Activated CD8-positive, alpha-beta memory T cell treated with anti-CD3 and anti-CD28 coated beads, Interleukin-2, amount 50 U/mL, for 24 hours (primary cell): ENCODE measurements around the gene ABR.
"Not testable (repeated sequence)": the region's sequence is repeated elsewhere in the genome, so short reads cannot be mapped to it uniquely, and the experiment has no call there.

Experiments used
- DNase-seq: peaks from one replicate; pipeline ENCODE4 v3.0.0-alpha.2; 2020; ENCODE audit errors: extremely low read depth

ABR gene

DNA sequence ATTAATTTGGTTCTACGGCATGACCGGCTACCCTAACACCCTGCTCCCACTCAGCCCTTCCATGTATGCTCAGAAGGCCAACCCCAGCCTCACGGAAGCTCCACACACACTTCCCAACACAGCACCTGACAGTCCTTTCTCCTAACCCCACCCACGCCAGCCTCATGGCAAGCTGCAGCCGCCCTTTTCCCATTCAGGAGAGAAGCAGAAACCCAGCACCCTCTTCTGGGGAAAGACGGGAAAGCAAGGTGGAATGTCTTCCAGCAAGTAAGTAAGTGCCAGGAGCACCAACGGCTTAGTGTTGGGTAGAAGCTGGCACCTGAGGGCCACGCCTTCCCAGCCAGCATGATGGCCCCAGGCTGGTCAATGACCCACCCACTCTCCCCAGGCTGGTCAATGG, 32.1 kb downstream of the ABR start:
- no peak for DNase-seq

DNA sequence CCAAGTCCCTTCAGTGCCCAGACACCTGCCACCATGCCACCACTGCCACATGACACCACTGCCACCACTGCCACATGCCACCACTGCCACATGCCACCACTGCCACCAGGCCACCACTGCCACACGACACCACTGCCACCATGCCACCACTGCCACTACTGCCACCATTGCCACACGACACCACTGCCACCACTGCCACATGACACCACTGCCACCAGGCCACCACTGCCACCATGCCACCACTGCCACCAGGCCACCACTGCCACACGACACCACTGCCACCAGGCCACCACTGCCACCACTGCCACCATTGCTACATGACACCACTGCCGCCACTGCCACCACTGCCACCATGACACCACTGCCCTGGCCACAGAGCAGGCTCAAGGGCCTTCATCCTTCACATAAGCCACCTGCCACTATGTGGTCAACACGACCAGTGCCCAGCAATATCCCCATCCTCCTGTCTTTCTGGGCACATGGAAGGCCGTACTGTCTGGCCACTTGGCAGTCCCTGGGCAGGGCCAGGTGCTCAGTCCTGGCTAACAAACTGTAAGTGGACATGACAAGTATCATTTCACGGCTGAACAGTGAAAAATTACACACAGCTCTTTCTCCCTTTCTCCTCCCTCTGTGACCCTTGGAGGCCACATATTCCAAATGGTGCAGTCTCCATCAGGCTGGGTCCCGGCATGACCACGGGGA, 33.1 kb downstream of the ABR start:
- DNase-seq, result no peak

DNA sequence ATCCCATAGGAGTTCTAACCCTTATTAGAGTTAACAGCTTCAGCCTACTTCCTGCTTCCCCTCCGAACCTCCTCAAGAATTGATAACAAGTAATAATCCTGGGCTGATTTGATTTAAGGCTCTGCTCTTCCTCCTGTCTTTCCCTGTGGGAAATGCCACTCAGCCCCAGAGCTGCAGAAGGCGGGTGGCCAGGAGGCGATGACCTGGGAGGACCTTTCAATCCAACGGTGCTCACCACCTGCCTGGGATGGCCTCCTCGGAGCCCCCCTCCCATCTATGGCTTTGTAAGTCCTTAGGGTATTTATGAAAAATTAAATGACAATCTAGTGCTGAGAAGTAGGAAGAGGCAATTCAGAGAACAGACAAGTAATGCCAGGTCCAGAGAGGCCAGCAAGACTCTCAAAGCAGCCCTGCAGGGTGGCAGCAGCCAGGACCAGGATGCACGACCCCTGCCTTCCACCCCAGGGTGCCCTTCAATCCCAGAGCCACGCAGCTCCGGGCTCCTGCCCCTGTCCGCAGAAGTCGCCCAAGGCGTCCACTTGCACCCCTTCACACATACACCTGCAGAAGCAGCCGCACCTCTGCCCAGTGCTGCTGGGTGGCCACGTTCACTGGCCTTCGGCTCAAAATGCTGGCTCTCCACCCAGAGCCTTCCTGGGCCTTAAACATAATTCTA, 34.3 kb downstream of the ABR start:
- DNase-seq, result no peak

DNA sequence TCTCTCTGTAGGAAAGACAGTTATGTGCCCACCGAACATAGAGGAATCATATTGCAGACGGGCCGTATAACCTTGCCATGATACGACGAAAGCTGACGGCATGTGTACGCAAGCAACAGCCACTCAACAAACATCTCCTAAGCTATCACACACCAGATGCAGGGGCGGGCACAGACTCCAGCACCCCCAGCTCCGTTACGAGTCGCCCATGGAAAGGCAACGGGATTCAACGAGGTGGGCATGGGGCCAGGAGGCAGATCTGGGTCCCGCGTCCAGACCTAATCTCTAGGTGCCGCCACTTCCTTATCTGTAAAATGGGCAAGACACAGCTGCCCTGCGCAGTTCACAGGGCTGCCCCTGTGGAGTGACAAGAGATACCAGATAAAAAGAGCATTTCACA, 35.6 kb downstream of the ABR start:
- DNase-seq, result no peak

DNA sequence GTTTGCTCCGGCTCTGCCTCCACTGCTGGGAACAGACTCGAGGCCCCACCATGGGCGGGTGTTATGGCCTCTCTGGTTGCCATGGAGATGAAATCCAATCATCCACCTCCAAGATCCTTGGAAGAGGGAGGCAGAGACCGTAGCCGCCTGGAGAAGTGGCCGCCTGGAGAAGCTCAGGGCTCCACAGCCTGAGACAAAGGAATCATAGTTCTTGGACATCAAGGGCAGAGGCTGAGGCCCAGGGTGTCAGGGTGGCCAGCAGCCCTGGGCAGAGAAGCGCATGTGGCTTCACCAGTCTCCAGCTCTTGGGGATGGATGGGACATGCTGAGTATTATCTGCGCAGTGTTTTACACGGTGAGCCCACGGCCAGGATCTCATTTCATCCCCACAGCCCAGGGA, 36.2 kb downstream of the ABR start:
- no peak for DNase-seq

DNA sequence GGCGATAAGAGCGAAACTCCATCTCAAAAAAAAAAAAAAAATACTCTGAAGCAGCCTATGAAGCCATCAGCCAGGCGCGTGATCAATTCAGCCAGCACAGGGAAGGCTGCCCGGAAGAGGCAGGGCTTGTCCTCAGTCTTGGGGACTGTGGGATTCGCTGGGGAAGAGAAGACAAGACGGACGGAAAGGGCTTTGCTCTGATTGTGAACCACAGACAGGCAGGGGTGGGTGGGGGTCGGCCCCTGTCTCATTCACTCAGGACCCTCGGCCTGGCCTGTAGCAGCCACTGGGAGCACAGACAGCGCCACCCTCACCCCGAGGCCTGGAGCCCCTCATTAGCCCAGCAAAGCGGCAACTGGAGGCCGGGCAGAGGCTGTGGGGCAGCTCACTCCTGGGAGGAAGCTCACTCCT, 37.2 kb downstream of the ABR start:
- no peak for DNase-seq

DNA sequence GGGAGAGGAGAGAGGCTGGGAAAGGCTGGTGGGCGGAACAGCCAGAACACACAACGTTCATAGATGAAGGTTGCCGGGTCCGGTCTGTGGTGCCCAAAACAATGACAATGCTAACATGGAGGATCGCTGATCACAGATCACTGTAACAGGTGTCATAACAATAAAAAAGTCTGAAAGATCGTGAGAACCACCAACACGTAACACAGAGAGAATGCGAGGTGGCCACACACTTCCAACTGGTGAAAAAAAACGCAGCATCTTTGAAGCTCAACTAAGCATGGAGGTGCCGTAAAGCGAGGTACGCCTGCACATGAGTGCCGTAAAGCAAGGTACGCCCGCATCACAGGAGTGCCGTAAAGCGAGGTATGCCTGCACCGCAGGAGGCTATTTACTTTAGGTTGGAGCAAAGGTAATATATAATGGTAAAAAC, 42.3 kb downstream of the ABR start:
- DNase-seq, result no peak

DNA sequence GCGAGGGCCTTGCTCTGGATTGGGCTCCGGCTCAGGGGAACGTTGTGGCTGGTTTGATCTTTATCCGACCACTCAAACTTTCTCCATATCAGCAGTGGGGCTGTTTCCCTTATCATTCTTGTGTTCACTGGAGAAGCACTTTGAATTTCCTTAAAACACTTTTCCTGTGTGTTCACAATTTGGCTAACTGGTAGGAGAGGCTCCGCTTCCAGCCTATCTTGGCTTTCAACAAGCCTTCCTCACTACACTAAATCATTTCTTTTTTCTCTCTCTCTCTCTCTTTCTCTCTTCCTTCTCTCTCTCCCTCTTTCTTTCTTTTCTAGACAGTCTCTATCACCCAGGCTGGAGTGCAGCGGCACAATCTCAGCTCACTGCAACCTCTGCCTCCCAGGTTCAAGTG, 43.0 kb downstream of the ABR start:
- no peak for DNase-seq

DNA sequence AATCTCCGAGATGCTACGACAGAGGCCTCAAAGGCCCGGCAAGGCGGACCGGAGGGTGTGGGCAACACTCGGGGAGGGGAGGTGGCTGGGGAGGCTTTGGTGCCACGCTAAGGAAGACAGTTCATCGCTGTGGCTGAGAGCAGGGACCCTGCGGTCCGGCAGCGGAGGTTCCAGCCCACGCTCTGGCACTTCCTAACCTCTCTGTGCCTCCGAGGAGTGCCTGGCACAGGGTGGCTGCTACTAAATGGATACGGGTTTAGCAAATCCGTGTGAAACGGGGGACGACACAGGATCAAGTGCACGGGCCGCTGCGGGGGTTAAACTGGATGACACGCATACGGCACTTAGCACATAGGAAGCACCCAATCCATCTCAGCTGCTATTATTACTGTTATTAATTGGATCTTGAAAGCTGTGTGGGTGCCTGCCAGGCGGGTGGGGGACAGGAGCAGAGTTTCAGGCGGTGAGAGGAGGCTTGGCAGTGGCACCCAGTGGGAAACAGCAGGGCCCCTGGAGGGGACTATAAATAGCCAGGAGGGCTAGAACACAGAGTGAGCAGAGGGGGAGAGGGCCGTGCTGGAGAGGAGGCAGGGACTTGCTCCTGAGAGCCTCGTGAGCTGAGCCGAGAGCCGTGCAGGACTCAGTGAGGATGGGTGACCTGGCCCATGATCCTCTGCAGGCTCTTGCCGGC, 45.0 kb downstream of the ABR start:
- DNase-seq, result no peak

DNA sequence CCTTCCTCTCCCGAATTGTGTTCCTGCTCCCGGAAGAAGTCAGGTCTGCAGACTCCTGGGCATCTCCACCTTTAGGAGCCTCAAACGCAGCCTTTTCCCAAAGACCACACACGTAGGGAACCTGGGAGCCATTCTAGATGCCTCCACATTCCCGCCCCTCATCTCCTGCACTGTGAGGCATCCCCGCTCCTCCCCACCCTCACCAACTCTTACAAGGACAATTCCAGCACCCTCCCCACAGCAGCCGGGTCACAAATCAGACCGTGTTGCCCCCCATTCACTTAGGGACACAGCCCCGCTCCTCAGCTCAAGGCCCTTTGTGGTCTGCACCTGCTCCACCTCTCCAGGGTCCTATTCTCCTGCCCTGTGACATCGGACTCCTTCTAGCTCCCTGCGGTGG, 49.6 kb downstream of the ABR start:
- no peak for DNase-seq

DNA sequence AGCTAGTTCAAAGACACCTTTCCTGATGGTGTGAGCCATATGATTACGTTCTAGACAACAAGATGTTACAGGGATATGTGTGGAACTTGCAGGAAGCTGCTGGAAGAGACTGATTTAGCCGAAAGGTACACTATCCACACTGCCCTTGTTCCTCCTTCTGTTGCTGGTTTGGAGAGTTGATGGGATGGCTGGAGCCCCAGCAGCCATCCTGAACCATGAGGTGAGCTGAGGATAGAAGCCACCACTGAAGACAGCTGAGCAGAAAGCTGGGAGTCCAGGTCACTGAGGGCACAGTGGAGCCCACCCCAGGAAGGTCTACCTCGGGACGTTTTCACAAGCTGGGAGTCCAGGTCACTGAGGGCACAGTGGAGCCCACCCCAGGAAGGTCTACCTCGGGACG, 51.3 kb downstream of the ABR start:
- not testable (repeated sequence) for DNase-seq

DNA sequence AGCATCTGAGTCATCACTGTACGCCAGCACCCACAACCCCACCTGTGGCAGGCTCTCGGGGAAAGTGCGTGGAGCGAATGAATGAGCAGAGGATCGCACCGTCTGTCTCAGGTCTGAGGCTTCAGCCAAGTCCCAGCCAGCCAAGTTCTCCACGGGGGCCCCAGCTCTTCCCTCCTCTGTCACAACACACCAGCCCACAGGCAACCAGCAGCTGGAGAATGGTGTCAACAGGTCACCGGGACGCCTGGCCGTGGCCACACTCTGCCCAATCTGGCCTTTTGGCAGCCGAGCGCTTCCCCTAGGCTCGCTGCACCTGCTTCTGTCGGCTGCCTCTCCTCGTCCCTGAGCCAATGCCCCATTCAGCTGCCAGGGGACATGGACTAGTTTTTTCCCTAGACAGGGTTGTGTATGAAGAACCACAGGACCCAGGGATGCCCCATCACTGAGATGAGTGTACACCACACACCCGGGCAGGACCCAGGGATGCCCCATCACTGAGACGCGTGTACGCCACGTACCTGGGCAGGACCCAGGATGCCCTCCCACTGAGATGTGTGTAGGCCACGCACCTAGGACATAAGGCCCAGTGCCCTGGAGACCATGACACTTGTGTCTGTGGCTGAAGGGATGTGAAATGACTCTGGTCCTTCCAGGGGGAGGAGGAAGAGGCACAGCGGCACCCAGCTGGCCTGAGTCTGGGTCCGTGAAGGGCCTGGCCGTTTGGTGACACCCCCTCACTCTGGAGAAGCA, 52.8 kb downstream of the ABR start:
- no peak for DNase-seq

DNA sequence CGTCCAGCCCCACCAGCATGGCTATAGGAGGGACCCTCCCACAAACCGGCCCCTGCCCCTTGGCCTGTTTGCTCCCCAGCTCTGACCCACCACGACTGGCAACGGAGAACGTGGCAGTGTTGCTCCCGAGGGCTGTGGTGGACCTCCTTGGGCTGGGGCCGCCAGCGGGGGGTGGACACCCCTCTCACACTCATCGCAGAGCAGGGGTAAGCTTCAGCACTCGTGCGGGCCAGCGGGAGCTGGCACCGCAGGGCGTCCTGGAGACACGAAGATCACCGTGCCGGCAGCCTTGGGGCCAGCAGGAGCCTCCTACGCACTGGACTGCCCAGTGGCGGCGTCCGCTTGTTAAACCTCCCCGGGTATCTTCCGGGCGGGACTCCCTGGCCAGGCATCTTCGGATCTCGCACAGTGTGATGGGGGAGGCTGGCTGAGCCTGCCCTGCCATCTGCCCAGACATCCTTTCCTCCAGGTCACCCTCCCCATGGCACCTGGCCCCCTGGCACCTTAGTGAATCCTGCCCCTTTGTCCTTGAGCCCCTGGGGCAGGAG, 53.5 kb downstream of the ABR start:
- no peak for DNase-seq

DNA sequence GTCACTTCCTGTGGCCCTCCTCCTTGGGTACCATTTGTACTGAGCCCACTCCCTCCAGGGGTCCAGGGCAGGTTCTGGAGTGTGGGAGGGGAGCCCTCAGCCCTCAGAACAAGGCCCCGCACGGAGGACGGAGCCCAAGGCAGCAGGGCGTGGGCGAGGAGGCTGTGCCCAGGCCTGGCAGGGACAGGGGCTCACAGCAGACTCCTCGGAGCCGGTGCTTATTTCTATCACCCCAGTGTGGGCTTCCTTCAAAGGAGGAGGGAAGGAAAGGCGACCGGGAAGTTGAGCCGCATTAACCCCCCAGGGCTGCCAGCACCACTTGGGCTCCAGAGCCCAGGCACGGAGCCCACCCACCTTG, 54.0 kb downstream of the ABR start:
- no peak for DNase-seq

DNA sequence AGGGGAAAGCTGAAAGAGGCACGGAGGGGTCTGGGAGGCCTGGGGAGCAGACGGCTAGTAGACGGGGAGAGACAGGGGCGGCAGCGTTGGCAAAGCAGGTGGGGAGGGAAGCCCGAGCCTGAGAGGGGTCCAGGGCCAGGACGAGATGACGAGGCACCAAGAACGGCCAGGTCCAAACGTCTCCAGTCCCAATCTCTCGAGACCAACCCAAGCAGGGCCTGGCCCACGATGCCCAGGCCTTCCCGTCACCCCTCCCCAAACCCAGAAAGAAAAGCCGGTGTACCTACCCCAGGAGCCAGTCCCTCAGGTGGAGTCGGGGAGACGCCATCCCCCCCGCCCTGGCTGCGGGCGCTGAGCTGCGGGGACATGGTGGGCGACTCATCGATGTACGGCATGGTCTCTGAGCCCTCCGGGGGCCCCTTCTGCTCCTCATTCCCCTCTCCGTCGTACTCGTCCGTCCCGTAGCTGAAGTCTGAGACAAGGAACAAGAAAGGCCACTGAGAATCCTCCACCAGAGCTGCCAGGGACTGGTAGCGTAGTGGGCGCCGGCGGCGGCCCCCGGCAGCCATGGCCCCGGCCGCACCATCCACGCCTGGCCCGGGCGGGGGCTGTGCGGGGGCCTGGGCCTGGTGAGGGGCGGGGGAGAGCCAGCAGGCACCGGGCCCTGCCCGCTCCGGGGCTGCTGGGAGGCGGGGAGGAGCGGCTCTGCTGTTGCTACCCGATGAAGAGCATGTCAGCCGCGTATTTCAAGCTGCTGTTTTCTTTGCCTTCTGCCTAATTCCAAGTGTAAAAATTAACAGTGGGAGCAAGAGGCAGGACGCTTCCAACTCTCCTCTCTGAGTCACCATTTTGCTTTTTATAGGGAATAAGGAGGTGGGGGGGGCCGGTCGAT, 54.6 kb downstream of the ABR start:
- DNase-seq, result no peak

DNA sequence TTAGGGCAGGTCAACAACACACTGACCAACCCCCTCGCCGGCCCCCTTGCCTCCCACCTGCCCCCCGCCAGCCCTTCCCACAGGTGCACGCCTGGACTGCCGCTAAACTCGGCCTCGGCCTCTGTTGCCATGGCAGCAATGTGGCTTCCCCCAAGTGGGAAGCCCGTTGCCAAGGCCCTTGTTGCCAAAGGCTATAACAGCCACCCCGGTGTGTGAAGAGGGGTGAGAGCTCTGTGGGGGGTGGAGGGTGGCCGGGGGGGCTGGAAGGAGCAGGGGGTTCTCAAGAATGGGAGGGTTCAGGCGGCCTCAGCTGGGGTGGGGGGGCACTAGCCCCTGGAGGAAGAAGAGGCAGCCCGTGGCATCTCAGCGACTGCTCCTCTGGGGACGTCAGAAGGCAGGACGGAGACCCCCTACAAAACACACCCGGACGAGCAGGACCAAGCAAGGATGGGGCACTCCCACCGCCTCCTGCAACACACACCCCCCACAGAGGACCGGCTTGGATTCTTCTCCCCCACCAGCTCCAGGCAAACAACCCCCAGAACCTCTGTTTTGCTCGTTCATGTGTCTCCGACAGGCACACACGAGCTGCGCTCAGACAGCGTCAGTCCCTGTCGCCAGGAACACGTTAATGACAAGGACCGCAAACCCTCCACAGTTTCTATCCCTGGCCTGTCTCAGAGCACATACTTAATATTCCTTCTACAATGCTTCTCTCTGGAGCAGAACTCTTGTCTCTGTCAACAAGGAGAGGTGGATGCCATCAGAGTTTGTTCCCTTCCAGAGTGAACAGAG, 55.7 kb downstream of the ABR start:
- no peak for DNase-seq

DNA sequence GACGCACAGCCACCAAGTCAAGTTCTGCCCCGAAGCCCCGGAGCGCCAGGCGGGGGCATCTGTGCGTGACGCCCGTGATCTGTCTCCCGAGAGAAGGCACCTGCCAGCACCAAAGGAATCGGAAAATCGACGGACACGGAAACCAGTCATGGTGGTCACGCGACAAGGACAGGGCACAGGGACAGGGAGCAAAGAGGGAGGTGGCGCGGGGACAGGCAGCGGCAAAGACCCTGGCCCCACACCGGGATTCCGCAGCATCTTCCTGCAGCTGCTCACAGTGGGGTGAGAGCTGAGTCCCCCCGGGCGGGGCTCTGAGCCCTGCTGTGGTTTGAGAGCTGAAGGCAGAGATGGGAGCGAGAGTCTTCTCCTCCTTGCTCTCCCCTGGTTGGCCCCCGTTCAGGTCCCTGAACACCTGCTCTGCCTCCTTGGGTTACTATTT, 56.4 kb downstream of the ABR start:
- DNase-seq, result no peak

DNA sequence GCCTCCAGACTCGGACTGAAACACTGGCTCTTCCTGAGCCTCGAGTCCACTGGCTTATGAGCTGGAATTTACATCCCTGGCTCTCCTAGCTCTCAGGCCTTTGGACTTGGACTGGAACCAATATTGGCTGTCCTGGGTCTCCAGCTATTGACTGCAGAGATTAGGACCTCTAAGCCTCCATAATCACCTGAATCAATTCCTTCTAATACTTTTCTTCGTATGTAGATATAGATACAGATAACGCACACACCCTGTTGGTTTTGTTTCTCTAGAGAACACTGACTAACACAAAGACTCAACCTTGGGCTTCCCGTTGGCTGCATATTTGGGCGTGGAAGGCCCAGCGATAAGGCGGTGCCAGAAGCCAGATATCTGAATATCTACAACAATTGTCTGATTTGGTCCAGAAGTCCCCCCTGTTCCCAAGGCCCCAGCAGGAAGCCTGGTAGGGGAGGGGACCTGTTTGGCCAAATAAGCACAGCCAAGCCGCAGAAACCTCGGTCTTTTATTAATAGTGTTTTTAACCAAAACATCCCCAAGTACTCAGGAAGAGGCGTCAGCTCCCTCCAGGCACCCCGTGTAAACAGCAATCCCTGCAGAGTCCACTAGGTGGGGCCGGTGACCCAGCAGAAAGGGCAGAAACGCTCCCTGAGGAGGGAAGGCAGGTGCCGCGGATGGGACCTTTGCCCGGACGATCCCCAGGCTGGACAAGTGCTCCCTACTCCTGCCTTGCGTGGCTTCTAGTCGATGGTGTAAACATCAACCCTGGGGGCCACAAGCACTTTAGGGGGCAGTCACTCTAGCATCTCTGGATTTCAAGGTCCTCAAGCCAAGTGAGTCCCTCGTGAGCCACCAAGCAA, 57.0 kb downstream of the ABR start:
- peak; percentile 63 for DNase-seq

DNA sequence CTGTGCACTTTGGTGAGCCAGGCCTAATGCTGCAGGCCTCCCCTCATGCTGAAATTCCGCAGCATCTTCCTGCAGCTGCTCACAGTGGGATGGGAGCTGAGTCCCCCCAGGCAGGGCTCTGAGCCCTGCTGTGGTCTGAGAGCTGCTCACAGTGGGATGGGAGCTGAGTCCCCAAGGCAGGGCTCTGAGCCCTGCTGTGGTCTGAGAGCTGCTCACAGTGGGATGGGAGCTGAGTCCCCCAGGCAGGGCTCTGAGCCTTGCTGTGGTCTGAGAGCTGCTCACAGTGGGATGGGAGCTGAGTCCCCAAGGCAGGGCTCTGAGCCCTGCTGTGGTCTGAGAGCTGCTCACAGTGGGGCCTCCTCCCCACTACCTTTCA, 58.4 kb downstream of the ABR start:
- not testable (repeated sequence) for DNase-seq
